ENCODE measurements around the gene NINJ1. TPM values are rescaled to one million over a fixed set of nuclear protein-coding genes. Genes with fewer than 3 reads are reported as not detected.
A peak's percentile ranks its signal among the peaks of the same experiment; 100 is the strongest.

Gene NINJ1
- total RNA-seq, 1 donor from 2014 or later, result 34.7 TPM

DNA sequence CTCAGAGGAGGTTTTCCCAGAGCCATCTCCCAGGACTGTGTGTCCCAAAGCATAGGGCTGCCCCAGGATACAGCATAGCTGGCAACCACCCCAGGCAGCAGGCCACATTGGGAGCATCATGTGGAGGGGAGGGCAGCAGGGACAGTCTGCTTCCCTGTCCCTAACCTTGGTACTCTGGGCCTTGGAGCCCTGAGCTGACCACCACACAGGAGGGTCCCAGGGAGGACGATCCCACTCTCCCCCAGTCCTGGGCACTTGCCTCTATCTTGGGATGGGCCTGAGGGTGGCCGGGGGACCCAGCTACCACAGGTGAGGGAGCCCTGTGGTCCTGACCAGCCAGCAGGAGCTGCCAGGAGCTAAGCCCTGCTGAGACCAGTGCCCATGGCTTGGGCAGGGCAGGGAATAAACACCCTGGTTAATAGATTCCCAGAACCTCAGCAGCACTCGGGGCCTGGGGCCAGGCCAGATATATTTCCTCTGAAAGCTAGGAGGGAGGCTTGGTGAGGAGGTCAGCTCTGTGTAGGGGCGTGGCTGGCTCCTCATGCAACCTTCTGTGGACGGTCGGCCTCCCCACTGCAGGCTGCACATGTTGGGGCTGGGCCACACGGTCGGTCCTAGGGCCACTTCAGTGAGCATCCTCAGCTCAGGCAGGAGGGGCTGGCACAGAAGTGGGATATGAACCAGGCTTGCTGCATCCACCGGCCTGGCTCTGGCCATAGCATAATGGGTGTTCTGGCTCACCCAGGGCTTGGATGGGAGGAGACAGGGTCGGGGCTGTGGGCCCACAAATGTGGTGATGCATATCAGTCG lies 4.2 kb downstream of the NINJ1 start:
- no peak overlapping the region for H3K4me3 Mint-ChIP-seq
- no peak for DNase-seq (ENCODE audit: low spot score in 2 of 2, unreplicated experiment in 2 of 2)
- peaks cover 39% of the 10 kb centered on the region for H3K4me1 Mint-ChIP-seq
- no peaks in the 10 kb centered on the region for H3K9me3 Mint-ChIP-seq
- TF ChIP-seq, protein P1, sequence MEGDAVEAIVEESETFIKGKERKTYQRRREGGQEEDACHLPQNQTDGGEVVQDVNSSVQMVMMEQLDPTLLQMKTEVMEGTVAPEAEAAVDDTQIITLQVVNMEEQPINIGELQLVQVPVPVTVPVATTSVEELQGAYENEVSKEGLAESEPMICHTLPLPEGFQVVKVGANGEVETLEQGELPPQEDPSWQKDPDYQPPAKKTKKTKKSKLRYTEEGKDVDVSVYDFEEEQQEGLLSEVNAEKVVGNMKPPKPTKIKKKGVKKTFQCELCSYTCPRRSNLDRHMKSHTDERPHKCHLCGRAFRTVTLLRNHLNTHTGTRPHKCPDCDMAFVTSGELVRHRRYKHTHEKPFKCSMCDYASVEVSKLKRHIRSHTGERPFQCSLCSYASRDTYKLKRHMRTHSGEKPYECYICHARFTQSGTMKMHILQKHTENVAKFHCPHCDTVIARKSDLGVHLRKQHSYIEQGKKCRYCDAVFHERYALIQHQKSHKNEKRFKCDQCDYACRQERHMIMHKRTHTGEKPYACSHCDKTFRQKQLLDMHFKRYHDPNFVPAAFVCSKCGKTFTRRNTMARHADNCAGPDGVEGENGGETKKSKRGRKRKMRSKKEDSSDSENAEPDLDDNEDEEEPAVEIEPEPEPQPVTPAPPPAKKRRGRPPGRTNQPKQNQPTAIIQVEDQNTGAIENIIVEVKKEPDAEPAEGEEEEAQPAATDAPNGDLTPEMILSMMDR (IDR thresholded peaks at IDR 0.05; ENCODE audit: unreplicated experiment), result no peak
- no peak overlapping the region for H3K27ac Mint-ChIP-seq
- H3K36me3 Mint-ChIP-seq, result peaks cover 1% of the 10 kb centered on the region
- H3K27me3 Mint-ChIP-seq (ENCODE audit: low read depth), result no peaks in the 10 kb centered on the region

DNA sequence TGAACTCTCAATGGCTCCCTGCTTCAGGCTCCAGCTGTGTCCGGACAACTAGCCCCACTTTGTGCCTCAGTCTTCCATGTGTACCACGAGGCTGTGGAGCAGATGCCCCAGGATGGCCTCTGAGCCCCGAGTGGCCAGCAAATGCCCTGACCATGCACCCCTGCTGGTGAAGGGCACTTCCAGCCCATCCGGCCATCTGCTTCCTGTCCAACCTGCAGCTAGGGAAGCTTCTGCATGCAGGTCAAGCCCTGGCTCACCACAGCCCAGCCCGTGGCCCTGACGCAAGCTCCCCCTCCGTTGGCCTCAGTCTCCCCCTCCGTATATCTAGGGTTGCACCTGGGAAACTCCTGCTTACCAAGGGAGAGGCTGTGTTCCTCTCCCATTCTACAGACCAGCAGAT lies 4.8 kb downstream of the NINJ1 start:
- DNase-seq (ENCODE audit: low spot score in 2 of 2, unreplicated experiment in 2 of 2), result no peak
- Mint-ChIP-seq H3K36me3 (peaks cover 4% of the 10 kb centered on the region), H3K27me3 (ENCODE audit: low read depth) (no peaks in the 10 kb centered on the region), H3K27ac (no peak overlapping the region), H3K4me3 (no peak overlapping the region), H3K9me3 (no peaks in the 10 kb centered on the region), H3K4me1 (peaks cover 34% of the 10 kb centered on the region)
- TF ChIP-seq, protein P1 (IDR thresholded peaks at IDR 0.05; ENCODE audit: unreplicated experiment), result no peak

DNA sequence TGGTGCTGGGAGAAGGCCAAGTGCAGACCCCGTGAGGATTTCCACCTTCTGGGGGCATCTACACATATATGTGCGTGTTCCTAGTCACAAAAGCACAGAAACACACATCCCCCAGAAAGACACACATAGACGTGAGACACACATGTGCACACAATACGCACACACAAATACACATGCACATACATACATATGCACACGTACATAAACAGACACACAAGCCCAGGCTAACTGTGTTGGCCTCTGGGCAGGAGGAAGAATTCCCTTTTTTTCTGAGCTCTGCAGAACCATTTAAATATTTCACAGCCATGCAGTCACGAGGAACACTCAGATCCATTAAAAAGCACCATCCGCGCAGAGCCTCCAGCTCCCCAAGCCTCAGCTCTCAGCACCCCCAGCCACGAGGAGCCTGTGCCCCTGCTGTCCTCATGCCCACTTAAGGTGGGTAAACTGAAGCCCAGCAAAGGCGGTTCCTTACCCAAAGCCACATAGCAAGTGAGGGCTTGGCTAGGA lies 5.3 kb downstream of the NINJ1 start:
- TF ChIP-seq, protein P1 (IDR thresholded peaks at IDR 0.05; ENCODE audit: unreplicated experiment), result no peak
- no peak for DNase-seq (ENCODE audit: low spot score in 2 of 2, unreplicated experiment in 2 of 2)
- no peaks in the 10 kb centered on the region for H3K27me3 Mint-ChIP-seq (ENCODE audit: low read depth)

DNA sequence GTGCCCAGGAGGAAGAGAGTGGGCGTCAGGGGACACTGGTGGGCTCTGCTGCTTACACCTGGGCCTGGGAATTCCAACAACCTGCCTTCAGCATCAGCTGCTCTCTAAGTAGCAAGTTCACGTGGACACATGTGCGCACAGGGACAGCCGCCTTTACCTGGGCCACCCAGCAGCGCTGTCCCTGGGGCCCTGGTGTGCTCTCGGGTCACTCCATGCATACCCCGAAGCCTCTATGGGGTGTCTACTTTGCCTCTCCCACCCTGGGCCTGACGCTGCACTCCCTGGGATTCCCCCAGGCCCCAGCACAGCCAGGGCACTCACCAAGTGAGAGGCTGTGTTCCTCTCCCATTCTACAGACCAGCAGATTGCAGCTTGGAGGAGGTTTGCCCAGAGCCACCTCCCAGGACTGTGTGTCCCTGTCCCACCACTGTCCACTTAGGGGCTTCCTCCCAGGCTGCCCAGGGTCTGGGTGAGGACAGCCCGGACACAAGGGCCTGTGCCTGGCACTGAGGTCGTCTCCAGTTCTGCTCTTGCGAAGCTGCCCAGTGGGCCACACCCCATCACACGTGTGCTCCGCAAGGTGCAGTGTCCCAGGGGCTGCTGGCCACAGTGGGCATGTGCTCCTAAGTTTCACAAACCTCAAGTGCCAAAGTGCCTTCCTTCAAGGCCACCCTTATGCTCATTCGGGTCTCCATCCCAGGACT lies 5.9 kb downstream of the NINJ1 start:
- peak overlapping the region; percentile 90 for H3K27ac Mint-ChIP-seq
- peaks cover 30% of the 10 kb centered on the region for H3K4me1 Mint-ChIP-seq
- no peak for DNase-seq (ENCODE audit: low spot score in 2 of 2, unreplicated experiment in 2 of 2)

More for the DNA sequence above, 5.3 kb downstream of the NINJ1 start:
- Mint-ChIP-seq H3K36me3 (peaks cover 4% of the 10 kb centered on the region), H3K4me1 (peaks cover 34% of the 10 kb centered on the region), H3K27ac (no peak overlapping the region), H3K4me3 (no peak overlapping the region), H3K9me3 (no peaks in the 10 kb centered on the region)

DNA sequence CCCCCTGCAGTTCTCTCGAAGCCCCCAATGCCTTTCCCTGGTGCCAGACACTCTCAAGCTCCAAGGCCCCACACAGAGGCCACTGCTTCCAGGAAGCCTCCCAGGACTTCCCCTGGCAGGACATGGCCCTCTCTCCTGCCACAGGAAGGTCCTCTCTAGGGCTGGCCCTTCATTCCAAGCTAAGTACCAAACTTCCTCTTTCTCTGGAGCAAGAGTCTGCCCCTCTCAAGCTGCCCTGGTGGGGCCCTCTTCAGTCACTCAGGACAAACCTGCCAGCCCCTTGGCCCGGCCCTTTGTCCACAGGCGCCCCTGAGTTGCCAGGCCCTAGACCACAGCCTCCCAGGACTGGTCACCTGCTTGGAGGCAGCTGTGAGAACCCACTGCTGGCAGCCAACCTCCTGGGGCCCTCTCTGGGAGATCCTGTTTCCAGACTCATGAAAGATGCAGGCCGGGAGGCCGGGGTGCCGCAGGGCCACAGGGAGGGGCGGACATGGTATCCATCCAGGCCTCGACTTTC lies 6.6 kb downstream of the NINJ1 start:
- H3K9me3 Mint-ChIP-seq, result no peaks in the 10 kb centered on the region
- TF ChIP-seq, protein P1 (IDR thresholded peaks at IDR 0.05; ENCODE audit: unreplicated experiment), result no peak
- H3K4me1 Mint-ChIP-seq, result peaks cover 23% of the 10 kb centered on the region
- peaks cover 4% of the 10 kb centered on the region for H3K36me3 Mint-ChIP-seq
- no peak overlapping the region for H3K4me3 Mint-ChIP-seq
- no peak for DNase-seq (ENCODE audit: low spot score in 2 of 2, unreplicated experiment in 2 of 2)
- H3K27me3 Mint-ChIP-seq (ENCODE audit: low read depth), result no peaks in the 10 kb centered on the region
- H3K27ac Mint-ChIP-seq, result peak overlapping the region; percentile 90

More for the DNA sequence above, 5.9 kb downstream of the NINJ1 start:
- no peaks in the 10 kb centered on the region for H3K27me3 Mint-ChIP-seq (ENCODE audit: low read depth)
- no peaks in the 10 kb centered on the region for H3K9me3 Mint-ChIP-seq
- no peak overlapping the region for H3K4me3 Mint-ChIP-seq
- peaks cover 4% of the 10 kb centered on the region for H3K36me3 Mint-ChIP-seq
- TF ChIP-seq, protein P1 (IDR thresholded peaks at IDR 0.05; ENCODE audit: unreplicated experiment), result no peak

All from mesothelial cell of epicardium (in vitro differentiated cells).